Upper lobe of left lung (tissue), 6 donors: ENCODE measurements around the gene LRP1B. TPM values are rescaled to one million over a fixed set of nuclear protein-coding genes. Genes with fewer than 3 reads are reported as not detected.

ENCODE experiments used
- ATAC-seq, 2 donors: fragments of 200-7000 bp; cut with Tn5 transposase; one replicate each; pipeline ENCODE4 v1.9.1; 2022; ENCODE audit warnings: mild to moderate bottlenecking in 2 of 2, moderate library complexity in 2 of 2; ENCODE audit not compliant: low FRiP score in 2 of 2
- DNase-seq, 2 donors: peaks; one replicate each; pipeline ENCODE4 v3.0.0-alpha.2; 2019 to 2020
- H3K27ac ChIP-seq, 4 donors: fragments of 200-600 bp; sonication (generic); one replicate each; pipeline ENCODE4 v1.5.1; 2016 to 2019
- H3K27me3 ChIP-seq, 4 donors: fragments of 200-600 bp; sonication (generic); one replicate each; pipeline ENCODE4 v1.5.1; 2017 to 2019
- H3K36me3 ChIP-seq, 4 donors: fragments of 200-600 bp; sonication (generic); one replicate each; pipeline ENCODE4 v1.5.1; 2016 to 2019
- H3K4me1 ChIP-seq, 4 donors: fragments of 200-600 bp; sonication (generic); one replicate each; pipeline ENCODE4 v1.5.1; 2018 to 2019
- H3K4me3 ChIP-seq, 4 donors: fragments of 200-600 bp; sonication (generic); one replicate each; pipeline ENCODE4 v1.5.1; 2017 to 2019; ENCODE audit warnings: mild to moderate bottlenecking in 2 of 4, moderate library complexity in 1 of 4
- H3K9me3 ChIP-seq, 4 donors: fragments of 200-600 bp; sonication (generic); one replicate each; pipeline ENCODE4 v1.5.1; 2018 to 2019
- EP300 ChIP-seq, 4 donors: sonication (generic); formaldehyde crosslinking; IDR thresholded peaks; one replicate each; pipeline ENCODE4 v1.5.1; 2017; ENCODE audit warnings: antibody characterized with exemption in 4 of 4, control low read depth in 2 of 4
- POLR2A ChIP-seq, 4 donors: fragments of 450-650 bp; IDR thresholded peaks; one replicate each; pipeline ENCODE4 v1.5.1; 2016 to 2017; ENCODE audit warnings: antibody characterized with exemption in 4 of 4, mild to moderate bottlenecking in 2 of 4
- POLR2AphosphoS5 ChIP-seq, 2 donors: sonication (generic); formaldehyde crosslinking; IDR thresholded peaks; one replicate each; pipeline ENCODE4 v1.5.1; 2017; ENCODE audit warnings: antibody characterized with exemption in 2 of 2
- WGBS, 2 donors: methylation state at CpG; one replicate each; pipeline ENCODE4 v1.1.5; 2017 to 2018; 5-methylcytosine and 5-hydroxymethylcytosine counted together
- total RNA-seq, 6 donors: library from RNA; depleted of rRNA in 4 of 6; stranded (reverse); fragments of >200 nt in 4 of 6; gene quantifications; one replicate each; pipeline versions ENCODE4 v1.1.0 to v1.2.1, GENCODE V29; 2016 to 2021
- TF ChIP-seq, protein P1 (sequence below), 6 experiments: fragments of 450-650 bp in 4 of 6; fragments of 200-600 bp in 2 of 6; sonication (generic) in 2 of 6; IDR thresholded peaks; one replicate each; pipeline ENCODE4 v1.5.1; 2016 to 2019; ENCODE audit warnings: antibody characterized with exemption in 6 of 6
- donor health status: DM: no; HTN: no; CAD: no; lungs with moderate emphysema.
- donor health status: DM: no; HTN: yes; CAD: no; lungs with severe emphysema.

Gene LRP1B
- total RNA-seq, 6 donors from 2014 or later, result under 0.01 to 0.46 (median 0.11) TPM

DNA sequence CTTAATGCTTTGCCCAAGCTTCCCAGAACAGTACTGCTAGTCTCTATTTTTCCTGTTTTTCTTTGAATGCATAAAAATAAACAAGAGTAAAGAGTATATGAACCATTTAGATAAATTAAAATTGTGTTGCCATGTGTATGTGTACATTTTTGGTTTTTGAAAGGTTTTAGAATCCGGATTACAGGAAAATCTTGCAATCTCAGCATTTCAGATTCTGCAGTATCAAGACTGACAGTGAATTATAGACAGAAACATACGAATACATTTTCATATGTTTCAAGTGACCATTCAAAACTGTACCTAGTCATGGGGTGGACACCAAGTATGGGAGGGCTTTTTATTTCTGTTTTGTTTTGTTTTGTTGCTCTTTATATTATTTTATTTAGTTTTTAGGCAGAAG lies 604.1 kb downstream of the LRP1B start:
- Histone ChIP-seq H3K36me3 (no peaks in the 10 kb centered on the region), H3K27ac (no peak overlapping the region), H3K27me3 (no peaks in the 10 kb centered on the region), H3K4me3 (no peak overlapping the region), H3K9me3 (no peaks in the 10 kb centered on the region), H3K4me1 (no peaks in the 10 kb centered on the region)
- TF ChIP-seq POLR2AphosphoS5 (IDR thresholded peaks at IDR 0.05), result no peak
- no peak for TF ChIP-seq EP300 (IDR thresholded peaks at IDR 0.05)
- TF ChIP-seq, protein P1, sequence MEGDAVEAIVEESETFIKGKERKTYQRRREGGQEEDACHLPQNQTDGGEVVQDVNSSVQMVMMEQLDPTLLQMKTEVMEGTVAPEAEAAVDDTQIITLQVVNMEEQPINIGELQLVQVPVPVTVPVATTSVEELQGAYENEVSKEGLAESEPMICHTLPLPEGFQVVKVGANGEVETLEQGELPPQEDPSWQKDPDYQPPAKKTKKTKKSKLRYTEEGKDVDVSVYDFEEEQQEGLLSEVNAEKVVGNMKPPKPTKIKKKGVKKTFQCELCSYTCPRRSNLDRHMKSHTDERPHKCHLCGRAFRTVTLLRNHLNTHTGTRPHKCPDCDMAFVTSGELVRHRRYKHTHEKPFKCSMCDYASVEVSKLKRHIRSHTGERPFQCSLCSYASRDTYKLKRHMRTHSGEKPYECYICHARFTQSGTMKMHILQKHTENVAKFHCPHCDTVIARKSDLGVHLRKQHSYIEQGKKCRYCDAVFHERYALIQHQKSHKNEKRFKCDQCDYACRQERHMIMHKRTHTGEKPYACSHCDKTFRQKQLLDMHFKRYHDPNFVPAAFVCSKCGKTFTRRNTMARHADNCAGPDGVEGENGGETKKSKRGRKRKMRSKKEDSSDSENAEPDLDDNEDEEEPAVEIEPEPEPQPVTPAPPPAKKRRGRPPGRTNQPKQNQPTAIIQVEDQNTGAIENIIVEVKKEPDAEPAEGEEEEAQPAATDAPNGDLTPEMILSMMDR (IDR thresholded peaks at IDR 0.05), result no peak
- no peak for TF ChIP-seq POLR2A (IDR thresholded peaks at IDR 0.05)
- ATAC-seq (no peak), DNase-seq (no peak)
- WGBS, 2 donors, result 75 to 84% methylated on average over 2 of the region's 2 CpGs

DNA sequence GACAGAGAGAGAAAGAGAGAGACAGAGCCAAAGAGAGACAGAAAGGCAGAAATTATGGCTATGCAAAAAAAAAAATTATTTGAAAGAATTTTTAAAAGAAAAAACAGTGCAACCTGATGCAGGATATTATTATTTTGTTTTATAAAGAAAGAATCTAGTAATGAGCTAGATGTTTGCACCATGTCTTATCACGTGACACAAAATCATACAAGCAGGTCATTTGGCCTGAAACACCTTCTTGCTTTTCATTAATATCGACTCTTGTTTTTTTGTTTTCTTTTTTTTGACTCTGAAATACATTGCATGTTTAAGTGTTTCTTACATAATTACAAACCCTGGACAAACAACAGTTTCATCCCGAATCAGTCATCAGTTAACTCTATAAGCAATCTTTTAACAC lies 606.0 kb downstream of the LRP1B start:
- ATAC-seq, result no peak

DNA sequence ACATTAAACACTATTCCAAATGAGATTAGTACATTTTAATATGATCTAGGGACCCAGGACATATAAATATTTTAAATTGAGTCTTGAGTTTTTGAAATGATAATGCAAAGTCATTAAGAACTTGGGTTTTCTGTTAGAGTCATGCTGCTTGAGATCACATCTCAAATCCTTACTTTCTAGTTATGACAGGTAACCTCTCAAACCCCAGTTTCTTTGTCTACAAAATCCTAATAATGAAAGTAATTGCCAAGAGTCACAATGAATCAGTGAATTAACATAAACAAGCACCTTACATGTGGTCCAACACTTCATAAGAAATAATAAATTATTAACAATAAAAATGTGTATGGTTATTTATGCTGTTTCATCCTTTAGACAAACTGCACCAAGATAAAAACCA lies 607.6 kb downstream of the LRP1B start:
- ATAC-seq, result no peak
- TF ChIP-seq, protein P1 (IDR thresholded peaks at IDR 0.05), result no peak
- no peak for TF ChIP-seq POLR2A (IDR thresholded peaks at IDR 0.05)
- TF ChIP-seq EP300 (IDR thresholded peaks at IDR 0.05), result no peak
- TF ChIP-seq POLR2AphosphoS5 (IDR thresholded peaks at IDR 0.05), result no peak
- no peak for DNase-seq
- Histone ChIP-seq H3K27ac (no peak overlapping the region), H3K27me3 (no peaks in the 10 kb centered on the region), H3K36me3 (no peaks in the 10 kb centered on the region), H3K4me1 (no peaks in the 10 kb centered on the region), H3K4me3 (no peak overlapping the region), H3K9me3 (no peaks in the 10 kb centered on the region)

More for the DNA sequence above, 606.0 kb downstream of the LRP1B start:
- DNase-seq, result no peak
- H3K4me1 ChIP-seq, result no peaks in the 10 kb centered on the region
- no peak overlapping the region for H3K27ac ChIP-seq
- no peaks in the 10 kb centered on the region for H3K27me3 ChIP-seq
- H3K9me3 ChIP-seq, result no peaks in the 10 kb centered on the region
- no peak overlapping the region for H3K4me3 ChIP-seq
- no peak for TF ChIP-seq POLR2AphosphoS5 (IDR thresholded peaks at IDR 0.05)
- TF ChIP-seq, protein P1 (IDR thresholded peaks at IDR 0.05), result no peak
- no peak for TF ChIP-seq EP300 (IDR thresholded peaks at IDR 0.05)
- TF ChIP-seq POLR2A (IDR thresholded peaks at IDR 0.05), result no peak
- 56 to 57% methylated on average over 3 of the region's 3 CpGs for WGBS, 2 donors
- H3K36me3 ChIP-seq, result no peaks in the 10 kb centered on the region

DNA sequence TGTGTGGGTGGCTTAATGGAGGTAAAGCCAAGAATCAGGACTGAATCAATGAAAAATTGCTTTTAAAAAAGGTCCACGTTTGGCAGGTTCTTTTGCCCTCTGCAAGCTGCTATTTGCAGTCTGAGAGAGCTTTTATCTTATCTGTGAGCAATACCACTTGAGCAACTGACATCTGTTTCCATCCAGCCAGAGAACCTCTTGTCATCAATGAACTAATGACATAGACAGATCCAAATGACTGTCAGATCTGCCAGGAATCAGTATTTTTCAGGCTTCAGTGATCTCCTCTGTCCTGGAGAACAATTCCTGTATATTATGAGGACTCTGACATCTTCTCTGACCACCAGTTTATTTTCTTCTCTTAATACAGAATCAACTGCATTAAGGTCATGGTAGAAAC lies 608.1 kb downstream of the LRP1B start:
- Histone ChIP-seq H3K27me3 (no peaks in the 10 kb centered on the region), H3K36me3 (no peaks in the 10 kb centered on the region), H3K4me3 (no peak overlapping the region), H3K27ac (no peak overlapping the region), H3K4me1 (no peaks in the 10 kb centered on the region), H3K9me3 (no peaks in the 10 kb centered on the region)
- DNase-seq (no peak), ATAC-seq (no peak)
- TF ChIP-seq POLR2A (IDR thresholded peaks at IDR 0.05) (no peak), POLR2AphosphoS5 (IDR thresholded peaks at IDR 0.05) (no peak), EP300 (IDR thresholded peaks at IDR 0.05) (no peak)
- TF ChIP-seq, protein P1 (IDR thresholded peaks at IDR 0.05), result no peak
- WGBS, 2 donors, result 36 to 44% methylated on average over 1 of the region's 1 CpG

DNA sequence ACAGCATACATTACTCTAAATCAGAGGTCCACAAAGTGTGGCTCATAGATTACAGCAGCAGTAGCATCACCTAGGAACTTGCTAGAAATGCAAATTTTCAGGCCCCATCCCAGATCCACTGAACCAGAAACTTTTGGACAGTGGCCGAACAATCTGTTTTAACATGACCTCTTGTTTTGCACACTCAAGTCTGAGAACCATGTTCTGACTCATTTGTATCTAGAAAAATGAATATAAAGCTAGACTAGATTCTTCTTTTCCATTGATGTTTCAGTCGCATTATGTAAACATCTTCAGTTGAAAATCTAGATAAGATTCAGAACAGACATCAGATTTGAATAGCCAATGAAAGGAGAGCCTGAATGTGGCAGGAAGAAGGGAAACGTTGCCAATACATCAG lies 608.8 kb downstream of the LRP1B start:
- WGBS, 2 donors, result 61 to 67% methylated on average over 3 of the region's 3 CpGs
- no peak overlapping the region for H3K27ac ChIP-seq
- no peaks in the 10 kb centered on the region for H3K36me3 ChIP-seq
- no peak for ATAC-seq
- H3K27me3 ChIP-seq, result no peaks in the 10 kb centered on the region
- no peaks in the 10 kb centered on the region for H3K9me3 ChIP-seq
- TF ChIP-seq EP300 (IDR thresholded peaks at IDR 0.05), result no peak
- TF ChIP-seq, protein P1 (IDR thresholded peaks at IDR 0.05), result no peak
- TF ChIP-seq POLR2AphosphoS5 (IDR thresholded peaks at IDR 0.05), result no peak
- TF ChIP-seq POLR2A (IDR thresholded peaks at IDR 0.05), result no peak
- DNase-seq, result no peak
- H3K4me1 ChIP-seq, result no peaks in the 10 kb centered on the region
- H3K4me3 ChIP-seq, result no peak overlapping the region
